IMR-90 (cell line): ENCODE results near the gene SEMA3C. TPM values are rescaled to one million over a fixed set of nuclear protein-coding genes. Genes with fewer than 3 reads are reported as not detected.

ENCODE experiments used
- ATAC-seq: fragments of 200-7000 bp; cut with Tn5 transposase; 2 replicates; pipeline ENCODE4 v1.9.1; 2020; ENCODE audit warnings: low read depth, mild to moderate bottlenecking, moderate library complexity
- BruUV-seq: library from RNA; stranded (reverse); fragments of 400-500 nt; replicated peaks from 2 replicates; lab custom pipeline; 2021; lab: Mats Ljungman, UMichigan
- CTCF ChIA-PET: fragments of 300-600 bp; formaldehyde crosslinking; extraction: SDS; loops from one replicate; lab custom pipeline; 2021; ENCODE audit warnings: antibody characterized with exemption; lab: Yijun Ruan, JAX
- POLR2A ChIA-PET: fragments of 300-600 bp; sonication (Branson Sonifier 250); formaldehyde crosslinking; loops from one replicate; lab custom pipeline; 2022; ENCODE audit warnings: antibody characterized with exemption; ENCODE audit not compliant: unreplicated experiment; lab: Charles Lee
- DNase-seq: peaks from one replicate; pipeline ENCODE4 v3.0.0; 2013
- H2AFZ ChIP-seq: replicated peaks from 2 replicates; pipeline ENCODE3; 2013; ENCODE audit warnings: low read length, mild to moderate bottlenecking; ENCODE audit not compliant: poor library complexity
- H2AK5ac ChIP-seq: 2 replicates; pipeline ENCODE4 v1.6.1; 2013; ENCODE audit warnings: low read depth, low read length, inconsistent platforms
- H2AK9ac ChIP-seq: replicated peaks from 2 replicates; pipeline ENCODE3; 2013; ENCODE audit warnings: mild to moderate bottlenecking, low read depth, low read length, moderate library complexity; ENCODE audit not compliant: poor library complexity
- H2BK120ac ChIP-seq: 2 replicates; pipeline ENCODE4 v1.6.1; 2013; ENCODE audit warnings: low read depth, low read length, inconsistent platforms
- H2BK15ac ChIP-seq: 3 replicates; pipeline ENCODE4 v1.6.1; 2013; ENCODE audit warnings: low read depth, low read length, inconsistent platforms
- H2BK20ac ChIP-seq: 2 replicates; pipeline ENCODE4 v1.6.1; 2013; ENCODE audit warnings: low read depth, mild to moderate bottlenecking, inconsistent platforms, low read length, moderate library complexity
- H2BK5ac ChIP-seq: 2 replicates; pipeline ENCODE4 v1.6.1; 2013; ENCODE audit warnings: mild to moderate bottlenecking, low read depth, low read length, inconsistent platforms; ENCODE audit not compliant: poor library complexity, severe bottlenecking
- H3K14ac ChIP-seq: replicated peaks from 2 replicates; pipeline ENCODE4 v1.6.1; 2013; ENCODE audit warnings: low read depth, low read length, inconsistent platforms
- H3K18ac ChIP-seq: 2 replicates; pipeline ENCODE4 v1.6.1; 2013; ENCODE audit warnings: low read depth, low read length, control low read depth
- H3K23ac ChIP-seq: 2 replicates; pipeline ENCODE4 v1.6.1; 2013; ENCODE audit warnings: low read depth, low read length, inconsistent platforms
- H3K27ac ChIP-seq: 2 replicates; pipeline ENCODE4 v1.5.1; 2013; ENCODE audit warnings: mild to moderate bottlenecking, control low read depth, low read length; ENCODE audit not compliant: insufficient read depth
- H3K27me3 ChIP-seq: 2 replicates; pipeline ENCODE4 v1.6.1; 2013; ENCODE audit warnings: low read length; ENCODE audit not compliant: control insufficient read depth, insufficient read depth
- H3K36me3 ChIP-seq: 2 replicates; pipeline ENCODE4 v1.6.1; 2013; ENCODE audit warnings: low read length, mixed read lengths; ENCODE audit not compliant: control insufficient read depth, insufficient read depth
- H3K4ac ChIP-seq: 2 replicates; pipeline ENCODE4 v1.6.1; 2013; ENCODE audit warnings: low read depth, low read length, inconsistent platforms
- H3K4me1 ChIP-seq: 2 replicates; pipeline ENCODE4 v1.6.1; 2013; ENCODE audit warnings: low read length, mixed read lengths; ENCODE audit not compliant: control insufficient read depth, insufficient read depth
- H3K4me2 ChIP-seq: 2 replicates; pipeline ENCODE4 v1.6.1; 2013; ENCODE audit warnings: low read depth, mild to moderate bottlenecking, control low read depth, low read length, moderate library complexity
- H3K4me3 ChIP-seq: 2 replicates; pipeline ENCODE4 v1.5.1; 2013; ENCODE audit warnings: low read depth, mild to moderate bottlenecking, control low read depth, low read length, moderate library complexity; ENCODE audit not compliant: insufficient read depth
- H3K56ac ChIP-seq: 2 replicates; pipeline ENCODE4 v1.6.1; 2013; ENCODE audit warnings: low read length, inconsistent platforms; ENCODE audit not compliant: insufficient read depth; ENCODE audit errors: extremely low read depth
- H3K79me1 ChIP-seq, 2 experiments: 2 replicates each; pipeline ENCODE4 v1.6.1; 2013; ENCODE audit warnings: low read length in 2 of 2, inconsistent platforms in 1 of 2, low read depth in 1 of 2
- H3K9ac ChIP-seq: 2 replicates; pipeline ENCODE4 v1.6.1; 2013; ENCODE audit warnings: low read depth, low read length, control low read depth
- H3K9me1 ChIP-seq: 2 replicates; pipeline ENCODE4 v1.6.1; 2013; ENCODE audit warnings: low read length, inconsistent platforms; ENCODE audit not compliant: insufficient read depth
- H3K9me3 ChIP-seq: 2 replicates; pipeline ENCODE4 v1.6.1; 2013; ENCODE audit warnings: low read length; ENCODE audit not compliant: control insufficient read depth, insufficient read depth
- H4K20me1 ChIP-seq: 2 replicates; pipeline ENCODE4 v1.6.1; 2013; ENCODE audit warnings: low read length, inconsistent platforms; ENCODE audit not compliant: insufficient read depth
- H4K5ac ChIP-seq: 2 replicates; pipeline ENCODE4 v1.6.1; 2013; ENCODE audit warnings: mild to moderate bottlenecking, low read depth, low read length, control low read depth
- H4K8ac ChIP-seq, 2 experiments: 2 replicates each; pipeline ENCODE4 v1.6.1; 2013; ENCODE audit warnings: low read depth in 2 of 2, low read length in 2 of 2, control low read depth in 1 of 2, inconsistent platforms in 1 of 2
- H4K91ac ChIP-seq: 2 replicates; pipeline ENCODE4 v1.6.1; 2013; ENCODE audit warnings: low read depth, low read length, inconsistent platforms; ENCODE audit not compliant: insufficient read depth
- BHLHE40 ChIP-seq: fragments of 150-350 bp; IDR thresholded peaks from 2 replicates; pipeline ENCODE4 v1.6.1; 2016; ENCODE audit warnings: mild to moderate bottlenecking, low read depth, low read length
- CEBPB ChIP-seq: IDR thresholded peaks from 2 replicates; pipeline ENCODE4 v1.6.1; 2012; ENCODE audit warnings: low read depth, low read length, improper control_type of control experiment
- CHD1 ChIP-seq: IDR thresholded peaks from 2 replicates; pipeline ENCODE4 v1.6.1; 2012; ENCODE audit warnings: low read depth, low read length, improper control_type of control experiment
- CTCF ChIP-seq: conservative IDR thresholded peaks from 2 replicates; pipeline ENCODE4 v1.5.1; 2012; ENCODE audit warnings: mild to moderate bottlenecking, low read depth, low read length, improper control_type of control experiment
- ELK1 ChIP-seq: fragments of 150-350 bp; IDR thresholded peaks from 2 replicates; pipeline ENCODE4 v1.6.1; 2016; ENCODE audit warnings: low read depth, mild to moderate bottlenecking, low read length, moderate library complexity, borderline replicate concordance
- FOS ChIP-seq: fragments of 150-350 bp; IDR thresholded peaks from 2 replicates; pipeline ENCODE4 v1.6.1; 2016; ENCODE audit warnings: low read depth, low read length
- MAFK ChIP-seq: IDR thresholded peaks from 2 replicates; pipeline ENCODE4 v1.6.1; 2012; ENCODE audit warnings: low read depth, low read length, improper control_type of control experiment
- MAZ ChIP-seq: IDR thresholded peaks from 2 replicates; pipeline ENCODE4 v1.6.1; 2012; ENCODE audit warnings: low read depth, mild to moderate bottlenecking, low read length, improper control_type of control experiment, moderate library complexity, borderline replicate concordance
- MXI1 ChIP-seq: IDR thresholded peaks from 2 replicates; pipeline ENCODE4 v1.6.1; 2012; ENCODE audit warnings: low read depth, mild to moderate bottlenecking, low read length, moderate library complexity, borderline replicate concordance
- NFE2L2 ChIP-seq: fragments of 150-350 bp; IDR thresholded peaks from 2 replicates; pipeline ENCODE4 v1.6.1; 2016; ENCODE audit warnings: low read depth, mild to moderate bottlenecking, low read length
- POLR2A ChIP-seq: IDR thresholded peaks from 2 replicates; pipeline ENCODE4 v1.6.1; 2012; ENCODE audit warnings: mild to moderate bottlenecking, low read depth, low read length
- RAD21 ChIP-seq: IDR thresholded peaks from 2 replicates; pipeline ENCODE4 v1.6.1; 2012; ENCODE audit warnings: low read length, improper control_type of control experiment
- RCOR1 ChIP-seq: IDR thresholded peaks from 2 replicates; pipeline ENCODE4 v1.6.1; 2012; ENCODE audit warnings: mild to moderate bottlenecking, low read length, improper control_type of control experiment; ENCODE audit not compliant: insufficient replicate concordance
- RFX5 ChIP-seq: IDR thresholded peaks from 2 replicates; pipeline ENCODE4 v1.8.0; 2012; ENCODE audit warnings: low read depth, mild to moderate bottlenecking, low read length, moderate library complexity
- USF2 ChIP-seq: fragments of 150-350 bp; IDR thresholded peaks from 2 replicates; pipeline ENCODE4 v1.6.1; 2017; ENCODE audit warnings: mild to moderate bottlenecking, antibody characterized with exemption, low read length, low read depth
- WGBS, 2 experiments: methylation state at CpG; one replicate each; pipeline versions ENCODE4 v1.1.5 to v1.1.7; 2013; ENCODE audit warnings: missing lambda C conversion rate in 2 of 2; ENCODE audit not compliant: insufficient read length in 1 of 2; ENCODE audit errors: extremely low coverage in 2 of 2; 5-methylcytosine and 5-hydroxymethylcytosine counted together
- dilution Hi-C: fragments of 300-500 bp; cut with HindIII; formaldehyde crosslinking; loops from one replicate; pipeline ENCODE4 v1.14.3; 2018; ENCODE audit warnings: low sequenced_read_pairs; ENCODE audit not compliant: unreplicated experiment
- in situ Hi-C: fragments of 300-500 bp; cut with MboI; formaldehyde crosslinking; loops from 3 replicates; pipeline ENCODE4 v1.14.3; 2019; ENCODE audit warnings: low sequenced_read_pairs, inconsistent platforms, mixed read lengths
- intact Hi-C: fragments of 100-400 bp; cut with micrococcal nuclease; formaldehyde crosslinking; loops from 2 replicates; pipeline ENCODE4 v1.10.0; 2022
- polyA plus RNA-seq, 3 experiments: library from polyadenylated mRNA; depleted of rRNA; stranded (reverse); fragments of >200 nt; gene quantifications; 2 replicates each; pipeline ENCODE4 v1.2.3, GENCODE V29; 2012; ENCODE audit warnings: low replicate concordance in 1 of 3
- total RNA-seq: library from RNA; depleted of rRNA; stranded (reverse); fragments of >200 nt; gene quantifications from 2 replicates; pipeline ENCODE4 v1.2.3, GENCODE V29; 2012

The SEMA3C gene
- total and polyA plus RNA-seq, 2 of the 4 experiments (the other 2 are of a cell fraction) = 21.2 to 97.1 TPM

- Histone ChIP-seq H3K4ac (no peak overlapping the region), H2BK20ac (0 out of 2 replicates have a peak overlapping the region, but pooled peaks have one; percentile 46), H2BK5ac (no peak overlapping the region), H3K4me1 (peaks cover 4% of the 10 kb centered on the region), H2AK5ac (peak overlapping the region; percentile 52; the same call in 1 of the 2 replicates), H3K4me3 (no peak overlapping the region), H3K4me2 (peak overlapping the region; percentile 61; the same call in 1 of the 2 replicates), H2BK15ac (no peak overlapping the region; the same call in 2 of the 3 replicates), H3K56ac (no peak overlapping the region), H3K79me1 (peaks cover 7 to 24% of the 10 kb centered on the region in 2 experiments; a peak in 3 of 4 replicates), H3K9ac (no peak overlapping the region), H4K20me1 (no peaks in the 10 kb centered on the region), H3K14ac (0 out of 2 replicates have a peak overlapping the region, but pooled peaks have one; percentile 22), H4K8ac (0 out of 4 replicates have a peak overlapping the region, but pooled peaks of 1 of the 2 experiments have one; percentile 6), H3K18ac (peak overlapping the region; percentile 38; the same call in 1 of the 2 replicates), H3K23ac (0 out of 2 replicates have a peak overlapping the region, but pooled peaks have one; percentile 8), H3K27me3 (no peaks in the 10 kb centered on the region), H2BK120ac (0 out of 2 replicates have a peak overlapping the region, but pooled peaks have one; percentile 16), H2AK9ac (no peak overlapping the region), H2AFZ (peak overlapping the region; percentile 9), H3K9me3 (no peaks in the 10 kb centered on the region), H3K36me3 (no peaks in the 10 kb centered on the region; the same call in 1 of the 2 replicates), H3K9me1 (peaks cover 6% of the 10 kb centered on the region), H4K5ac (no peak overlapping the region), H4K91ac (no peak overlapping the region), H3K27ac (no peak overlapping the region)
- intact Hi-C loops (no loop called here), dilution Hi-C loops (no loop called here), in situ Hi-C loops (no loop called here)
- ChIA-PET CTCF (no interaction called here), POLR2A (interaction anchor here (0.6 kb wide), 1 partner anchor 308 kb away, joined by 3 read pairs; no protein-coding TSS in a partner anchor)
- ATAC-seq = peak; percentile 60
- no CpG with 5 or more reads among the region's 5 CpGs for WGBS, 2 experiments
- no TSS peak for BruUV-seq
- peak; percentile 56 for DNase-seq
- TF ChIP-seq FOS (peak; percentile 29; the same call in 1 of the 2 replicates), CTCF (no peak), MAFK (no peak), CEBPB (peak; percentile 35; the same call in 1 of the 2 replicates), RFX5 (no peak), USF2 (no peak), MXI1 (no peak), RCOR1 (no peak), RAD21 (no peak), BHLHE40 (peak; percentile 35; the same call in 1 of the 2 replicates), NFE2L2 (no peak), MAZ (no peak), POLR2A (no peak), CHD1 (no peak), ELK1 (no peak)
These were observed 41.9 kb downstream of the SEMA3C start for GRCh38 chr7:80876894-80877414.
